Measurements from ENCODE around the gene TMEM178B.

The TMEM178B gene

DNA sequence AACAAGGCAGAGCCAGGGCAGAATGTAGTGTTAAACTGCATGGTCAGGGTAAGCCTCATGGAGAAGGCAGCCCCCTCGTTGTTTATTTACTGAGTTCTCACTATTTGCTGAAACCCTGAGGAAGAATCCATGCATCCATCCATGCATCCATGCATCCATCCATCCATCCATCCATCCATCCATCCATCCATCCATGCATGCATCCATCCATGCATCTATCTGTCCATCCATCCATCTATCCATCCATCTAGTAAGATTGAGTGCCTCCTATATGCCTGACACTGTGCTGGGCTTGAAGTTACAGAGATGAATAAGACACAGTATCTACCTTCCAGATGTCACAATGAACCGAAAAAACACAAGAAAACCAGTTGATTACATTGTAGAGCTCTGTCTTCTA, 275.9 kb downstream of the TMEM178B start:
- H3K27me3 Mint-ChIP-seq: peaks cover 35 to 41% of the 10 kb centered on the region in 2 donors
- no peak for DNase-seq
- H3K9me3 Mint-ChIP-seq: peaks cover 0 to 1% of the 10 kb centered on the region in 2 donors
- H3K4me1 Mint-ChIP-seq (ENCODE audit: low read depth in 2 of 2): no peaks in the 10 kb centered on the region
- H3K27ac Mint-ChIP-seq: no peak overlapping the region
- H3K36me3 Mint-ChIP-seq (ENCODE audit: insufficient read depth): no peaks in the 10 kb centered on the region
- no peak for ATAC-seq (replicated peaks)
- no peak overlapping the region for H3K4me3 Mint-ChIP-seq

GRCh38 chr7:141351175-141351574, 277.3 kb downstream of the TMEM178B start:
- peaks cover 32 to 41% of the 10 kb centered on the region in 2 donors for H3K27me3 Mint-ChIP-seq
- H3K4me3 Mint-ChIP-seq: no peak overlapping the region
- H3K36me3 Mint-ChIP-seq (ENCODE audit: insufficient read depth): no peaks in the 10 kb centered on the region
- peaks cover 0 to 1% of the 10 kb centered on the region in 2 donors for H3K9me3 Mint-ChIP-seq
- no peak for ATAC-seq (replicated peaks)
- H3K27ac Mint-ChIP-seq: no peak overlapping the region
- no peak for DNase-seq
- H3K4me1 Mint-ChIP-seq (ENCODE audit: low read depth in 2 of 2): no peaks in the 10 kb centered on the region

GRCh38 chr7:141352955-141353354, 279.1 kb downstream of the TMEM178B start:
- no peak for ATAC-seq (replicated peaks)
- H3K27ac Mint-ChIP-seq: no peak overlapping the region
- no peaks in the 10 kb centered on the region for H3K4me1 Mint-ChIP-seq (ENCODE audit: low read depth in 2 of 2)
- DNase-seq: no peak
- H3K36me3 Mint-ChIP-seq (ENCODE audit: insufficient read depth): no peaks in the 10 kb centered on the region
- H3K27me3 Mint-ChIP-seq: peaks cover 23 to 24% of the 10 kb centered on the region in 2 donors
- H3K4me3 Mint-ChIP-seq: no peak overlapping the region
- peaks cover 0 to 1% of the 10 kb centered on the region in 2 donors for H3K9me3 Mint-ChIP-seq

DNA sequence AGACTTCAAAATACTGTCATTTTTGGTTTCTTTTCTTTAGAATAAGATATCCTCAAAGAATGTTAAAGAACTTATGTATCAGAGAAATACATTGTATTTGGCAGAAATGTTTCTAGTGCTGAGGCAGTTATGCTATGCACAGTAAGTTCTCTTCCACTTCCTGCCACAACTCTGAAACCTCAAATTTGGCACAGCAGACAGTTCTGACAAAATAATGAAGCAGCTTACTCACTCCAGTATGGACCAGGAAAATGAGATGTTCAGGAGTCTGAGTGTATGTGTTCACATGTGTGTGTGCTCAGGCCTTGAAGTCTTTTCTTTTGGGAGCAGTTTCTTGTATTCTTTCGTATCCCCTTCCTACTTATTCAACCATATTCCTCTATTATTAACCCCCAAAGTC, 280.4 kb downstream of the TMEM178B start:
- Mint-ChIP-seq H3K36me3 (ENCODE audit: insufficient read depth) (no peaks in the 10 kb centered on the region), H3K9me3 (peaks cover 0 to 1% of the 10 kb centered on the region in 2 donors), H3K4me3 (no peak overlapping the region), H3K27ac (no peak overlapping the region), H3K27me3 (peaks cover 16 to 20% of the 10 kb centered on the region in 2 donors), H3K4me1 (ENCODE audit: low read depth in 2 of 2) (no peaks in the 10 kb centered on the region)
- no peak for ATAC-seq (replicated peaks)
- no peak for DNase-seq

GRCh38 chr7:141355032-141355431, 281.2 kb downstream of the TMEM178B start:
- Mint-ChIP-seq H3K36me3 (ENCODE audit: insufficient read depth) (no peaks in the 10 kb centered on the region), H3K9me3 (peaks cover 0 to 1% of the 10 kb centered on the region in 2 donors), H3K4me3 (no peak overlapping the region), H3K4me1 (ENCODE audit: low read depth in 2 of 2) (no peaks in the 10 kb centered on the region), H3K27ac (no peak overlapping the region), H3K27me3 (peaks cover 9 to 16% of the 10 kb centered on the region in 2 donors)
- ATAC-seq (replicated peaks) (no peak), DNase-seq (no peak)

DNA sequence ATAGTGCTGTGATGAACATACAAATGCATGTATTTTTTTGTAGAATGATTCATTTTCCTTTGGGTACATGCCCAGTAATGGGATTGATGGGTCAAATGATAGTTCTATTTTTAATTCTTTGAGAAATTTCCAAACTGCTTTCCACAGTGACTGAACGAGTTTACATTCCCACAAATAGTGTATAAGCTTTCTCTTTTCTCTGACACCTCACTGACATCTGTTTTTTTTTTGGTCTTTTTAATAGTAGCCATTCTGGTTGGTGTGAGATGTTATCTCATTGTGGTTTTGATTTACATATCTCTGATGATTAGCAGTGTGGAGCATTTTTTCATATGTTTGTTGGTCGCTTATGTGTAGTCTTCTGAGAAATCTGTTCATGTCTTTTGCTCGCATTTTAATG, 282.3 kb downstream of the TMEM178B start:
- no peaks in the 10 kb centered on the region for H3K36me3 Mint-ChIP-seq (ENCODE audit: insufficient read depth)
- peaks cover 6 to 16% of the 10 kb centered on the region in 2 donors for H3K27me3 Mint-ChIP-seq

DNA sequence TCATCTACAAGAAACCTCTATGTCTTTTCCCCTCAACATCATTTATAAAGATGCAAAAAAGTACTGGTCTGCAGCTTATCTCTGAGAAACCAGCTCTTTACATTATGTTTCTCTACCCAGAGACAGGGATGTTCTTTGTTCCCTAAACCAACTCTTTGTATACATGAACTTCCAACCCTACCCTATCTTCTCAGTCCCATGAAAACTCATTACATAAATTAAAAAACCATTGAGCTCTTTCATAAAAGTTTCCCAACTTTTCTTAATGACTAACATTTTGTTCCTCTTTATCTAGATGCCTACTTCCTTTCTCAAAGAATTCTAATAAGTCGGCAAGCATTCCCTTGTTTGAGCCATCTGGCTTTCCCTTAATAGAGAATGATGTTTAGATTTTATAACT, 284.5 kb downstream of the TMEM178B start:
- no peaks in the 10 kb centered on the region for H3K9me3 Mint-ChIP-seq
- no peak for DNase-seq
- no peak for ATAC-seq (replicated peaks)
- H3K27ac Mint-ChIP-seq: no peak overlapping the region
- H3K36me3 Mint-ChIP-seq (ENCODE audit: insufficient read depth): no peaks in the 10 kb centered on the region
- H3K27me3 Mint-ChIP-seq: peaks cover 0 to 10% of the 10 kb centered on the region in 2 donors
- no peak overlapping the region for H3K4me3 Mint-ChIP-seq
- no peaks in the 10 kb centered on the region for H3K4me1 Mint-ChIP-seq (ENCODE audit: low read depth in 2 of 2)

More for the DNA sequence above, 282.3 kb downstream of the TMEM178B start:
- ATAC-seq (replicated peaks) (no peak), DNase-seq (no peak)
- Mint-ChIP-seq H3K4me1 (ENCODE audit: low read depth in 2 of 2) (no peaks in the 10 kb centered on the region), H3K9me3 (peaks cover 0 to 1% of the 10 kb centered on the region in 2 donors), H3K27ac (no peak overlapping the region), H3K4me3 (no peak overlapping the region)

DNA sequence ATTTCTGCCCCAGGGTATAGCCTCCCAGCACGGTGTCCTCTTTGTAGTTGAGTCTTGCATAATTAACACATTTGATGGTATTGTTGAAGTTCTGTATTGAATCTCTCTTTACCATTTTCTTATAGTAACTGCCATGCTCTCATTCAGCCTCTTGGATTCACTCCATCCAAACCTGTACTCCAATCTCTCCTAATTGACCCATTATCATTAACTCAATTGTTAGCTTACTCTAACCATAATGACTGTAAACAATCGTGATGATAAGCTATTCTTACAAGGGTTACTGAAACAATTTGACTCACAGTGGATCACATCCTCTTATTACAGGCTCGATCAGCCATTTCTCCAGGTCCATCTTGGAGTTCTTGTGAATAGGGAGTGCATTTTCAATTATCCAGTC, 285.4 kb downstream of the TMEM178B start:
- no peaks in the 10 kb centered on the region for H3K4me1 Mint-ChIP-seq (ENCODE audit: low read depth in 2 of 2)
- no peak overlapping the region for H3K27ac Mint-ChIP-seq
- DNase-seq (no peak), ATAC-seq (replicated peaks) (no peak)
- no peak overlapping the region for H3K4me3 Mint-ChIP-seq
- no peaks in the 10 kb centered on the region for H3K36me3 Mint-ChIP-seq (ENCODE audit: insufficient read depth)
- H3K9me3 Mint-ChIP-seq: no peaks in the 10 kb centered on the region
- peaks cover 0 to 7% of the 10 kb centered on the region in 2 donors for H3K27me3 Mint-ChIP-seq

DNA sequence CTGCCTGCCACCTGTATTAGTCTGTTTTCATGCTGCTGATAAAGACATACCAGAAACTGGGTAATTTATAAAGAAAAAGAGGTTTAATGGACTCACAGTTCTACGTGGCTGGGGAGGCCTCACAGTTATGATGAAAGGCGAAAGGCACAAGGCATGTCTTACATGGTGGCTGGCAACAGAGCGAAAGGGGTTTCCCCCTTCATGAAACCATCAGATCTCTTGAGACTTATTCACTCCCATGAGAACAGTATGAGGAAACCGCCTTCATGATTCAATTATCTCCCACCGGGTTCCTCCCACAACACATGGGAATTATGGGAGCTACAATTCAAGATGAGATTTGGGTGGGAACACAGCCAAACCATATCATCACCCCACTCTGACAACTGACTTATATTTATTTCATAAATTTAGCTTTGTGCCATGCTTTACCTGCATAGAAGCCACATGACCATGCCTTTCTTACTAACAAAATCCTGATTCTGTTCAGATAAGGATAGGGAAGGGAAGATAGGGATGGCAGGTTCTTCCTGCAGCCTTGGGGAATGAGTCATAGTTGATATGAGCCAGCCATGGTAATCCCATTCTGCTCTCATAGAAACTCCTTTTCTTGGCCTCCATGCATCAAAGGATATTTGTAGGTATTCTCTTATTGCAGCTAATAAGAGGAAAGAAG, 286.0 kb downstream of the TMEM178B start:
- Mint-ChIP-seq H3K4me1 (ENCODE audit: low read depth in 2 of 2) (no peaks in the 10 kb centered on the region), H3K27ac (no peak overlapping the region), H3K27me3 (peaks cover 0 to 7% of the 10 kb centered on the region in 2 donors), H3K9me3 (no peaks in the 10 kb centered on the region), H3K36me3 (ENCODE audit: insufficient read depth) (no peaks in the 10 kb centered on the region), H3K4me3 (no peak overlapping the region)
- ATAC-seq (replicated peaks): no peak
- DNase-seq: no peak

DNA sequence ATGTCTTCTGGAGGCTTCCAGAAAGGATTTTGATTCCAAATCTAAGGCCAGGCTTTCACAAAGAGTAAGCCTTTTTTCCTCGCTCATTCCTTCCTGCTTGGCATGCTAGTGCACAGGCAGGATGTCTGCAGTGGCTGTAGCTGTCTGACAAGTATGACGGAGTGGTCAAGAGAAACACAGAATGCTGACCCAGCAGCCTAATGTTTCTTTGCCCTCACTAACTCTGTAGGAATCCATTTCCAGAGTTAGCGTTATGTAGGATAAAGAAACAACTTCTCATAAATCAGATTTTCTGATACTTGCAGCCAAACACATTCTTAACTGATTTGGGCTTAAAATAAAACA, 286.5 kb downstream of the TMEM178B start:
- no peak overlapping the region for H3K27ac Mint-ChIP-seq
- no peaks in the 10 kb centered on the region for H3K9me3 Mint-ChIP-seq
- H3K4me3 Mint-ChIP-seq: no peak overlapping the region
- no peaks in the 10 kb centered on the region for H3K4me1 Mint-ChIP-seq (ENCODE audit: low read depth in 2 of 2)
- DNase-seq (no peak), ATAC-seq (replicated peaks) (no peak)
- H3K27me3 Mint-ChIP-seq: peaks cover 0 to 7% of the 10 kb centered on the region in 2 donors
- no peaks in the 10 kb centered on the region for H3K36me3 Mint-ChIP-seq (ENCODE audit: insufficient read depth)

- Mint-ChIP-seq H3K27me3 (peaks cover 0 to 7% of the 10 kb centered on the region in 2 donors), H3K4me3 (no peak overlapping the region), H3K4me1 (ENCODE audit: low read depth in 2 of 2) (no peaks in the 10 kb centered on the region), H3K36me3 (ENCODE audit: insufficient read depth) (no peaks in the 10 kb centered on the region), H3K27ac (no peak overlapping the region), H3K9me3 (no peaks in the 10 kb centered on the region)
- DNase-seq (no peak), ATAC-seq (replicated peaks) (no peak)
Measured at GRCh38 chr7:141360803-141361202, 286.9 kb downstream of the TMEM178B start.

GRCh38 chr7:141361479-141361878, 287.6 kb downstream of the TMEM178B start:
- ATAC-seq (replicated peaks): no peak
- H3K4me3 Mint-ChIP-seq: no peak overlapping the region
- no peaks in the 10 kb centered on the region for H3K36me3 Mint-ChIP-seq (ENCODE audit: insufficient read depth)
- DNase-seq: no peak
- no peaks in the 10 kb centered on the region for H3K4me1 Mint-ChIP-seq (ENCODE audit: low read depth in 2 of 2)
- no peak overlapping the region for H3K27ac Mint-ChIP-seq
- H3K27me3 Mint-ChIP-seq: peaks cover 0 to 10% of the 10 kb centered on the region in 2 donors
- H3K9me3 Mint-ChIP-seq: no peaks in the 10 kb centered on the region

DNA sequence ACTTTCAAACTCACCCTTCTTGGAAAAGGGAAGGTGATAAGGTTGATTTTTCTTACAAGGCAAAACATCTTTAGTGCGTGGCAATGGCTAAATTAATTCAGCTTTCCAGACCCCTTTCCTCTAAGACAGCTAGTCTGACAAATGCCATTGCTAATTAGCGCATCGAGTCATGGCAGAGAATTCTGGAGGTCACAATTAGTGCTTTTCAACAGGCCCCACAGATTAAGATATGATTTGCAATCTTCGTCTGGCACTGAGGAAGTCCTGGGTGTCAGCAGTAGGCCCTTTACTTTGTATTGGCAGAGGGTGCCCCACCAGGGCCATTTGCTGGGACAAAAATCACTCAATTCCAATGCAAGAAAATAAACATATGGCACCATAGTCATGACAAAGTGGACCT, 288.1 kb downstream of the TMEM178B start:
- Mint-ChIP-seq H3K27me3 (peaks cover 0 to 14% of the 10 kb centered on the region in 2 donors), H3K36me3 (ENCODE audit: insufficient read depth) (no peaks in the 10 kb centered on the region), H3K4me3 (no peak overlapping the region), H3K27ac (no peak overlapping the region), H3K4me1 (ENCODE audit: low read depth in 2 of 2) (no peaks in the 10 kb centered on the region), H3K9me3 (no peaks in the 10 kb centered on the region)
- no peak for DNase-seq
- no peak for ATAC-seq (replicated peaks)

- H3K4me3 Mint-ChIP-seq: no peak overlapping the region
- H3K4me1 Mint-ChIP-seq (ENCODE audit: low read depth in 2 of 2): no peaks in the 10 kb centered on the region
- no peak overlapping the region for H3K27ac Mint-ChIP-seq
- H3K9me3 Mint-ChIP-seq: no peaks in the 10 kb centered on the region
- no peak for DNase-seq
- no peak for ATAC-seq (replicated peaks)
- peaks cover 6 to 19% of the 10 kb centered on the region in 2 donors for H3K27me3 Mint-ChIP-seq
- no peaks in the 10 kb centered on the region for H3K36me3 Mint-ChIP-seq (ENCODE audit: insufficient read depth)
Measured at GRCh38 chr7:141362580-141363435, 288.9 kb downstream of the TMEM178B start.
